C1 segment of cervical spinal cord (tissue), 14 donors: ENCODE data around the gene GLT8D2.
"Not testable (repeated sequence)": the region's sequence is repeated elsewhere in the genome, so short reads cannot be mapped to it uniquely, and the experiment has no call there.

ENCODE experiments used
- DNase-seq, 14 donors: peaks; one replicate each; lab custom pipeline; 2025; lab: John Stamatoyannopoulos, UW

GLT8D2 gene

DNA sequence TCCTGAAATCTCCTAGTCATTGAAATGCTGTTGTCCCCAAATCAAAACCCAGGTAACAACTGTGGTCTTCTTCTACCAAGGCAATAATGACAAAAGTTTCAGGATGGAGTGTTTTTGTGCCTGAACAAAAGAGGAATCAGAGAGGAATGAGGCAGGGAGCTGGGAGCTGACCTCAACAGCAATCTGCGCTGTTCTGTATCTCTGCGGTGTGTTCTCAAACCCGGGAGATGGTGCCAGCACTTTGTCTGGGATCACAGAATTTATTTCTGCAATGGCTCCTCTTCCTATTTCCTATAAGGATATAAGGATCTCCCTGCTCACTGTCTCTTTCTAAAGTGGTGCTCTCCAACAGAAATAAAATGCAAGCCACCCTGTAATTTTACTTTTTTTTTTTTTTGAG lies 449 bp upstream of the GLT8D2 start:
- DNase-seq: no peak

DNA sequence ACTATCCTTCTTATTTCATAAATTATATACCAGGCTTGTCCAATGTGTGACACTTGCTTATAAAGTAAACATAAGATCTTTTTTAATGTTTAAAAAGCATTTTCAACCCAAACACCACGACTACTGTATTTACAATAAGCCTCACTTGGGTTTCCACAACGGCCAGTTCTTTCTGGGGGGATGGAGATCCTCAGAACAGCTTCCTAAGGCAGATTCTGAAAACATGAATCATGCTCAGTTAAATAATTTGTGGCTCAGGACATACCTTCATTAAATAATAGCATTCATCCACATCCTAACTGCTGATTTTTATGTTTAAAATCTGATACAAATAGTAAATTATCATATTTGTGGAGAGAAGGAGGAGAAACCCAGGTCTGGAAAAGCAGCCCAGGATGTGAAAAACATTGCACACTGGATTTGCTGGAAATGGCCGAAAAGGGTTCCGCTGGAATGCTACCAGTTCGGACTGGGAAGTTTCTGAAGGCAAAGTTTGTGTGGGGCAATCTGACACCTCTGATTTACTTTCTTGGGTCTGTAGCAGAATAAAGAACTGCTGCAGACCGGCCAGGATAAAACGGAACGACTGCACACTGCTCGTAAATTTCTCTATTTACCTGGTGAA lies 597 bp downstream of the GLT8D2 start:
- DNase-seq: no peak

DNA sequence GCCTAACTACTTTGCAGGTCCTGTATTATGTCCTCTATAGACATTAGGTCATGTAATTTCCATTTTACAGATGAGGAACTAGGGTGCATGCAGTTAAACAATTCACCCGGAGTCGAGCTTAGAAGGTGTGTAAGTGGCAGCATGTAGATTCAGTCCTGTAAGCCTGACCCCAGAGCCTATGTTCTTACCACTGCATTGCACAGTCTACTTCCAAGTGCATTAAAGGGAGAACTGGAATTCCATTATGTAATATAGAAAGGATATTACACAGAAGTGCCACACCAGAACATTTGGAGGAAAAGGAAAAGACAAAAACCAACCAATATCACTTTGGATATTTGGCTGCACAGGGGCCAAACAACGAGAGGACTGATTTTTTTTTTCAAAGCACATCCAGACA lies 1.2 kb downstream of the GLT8D2 start:
- no peak for DNase-seq

DNA sequence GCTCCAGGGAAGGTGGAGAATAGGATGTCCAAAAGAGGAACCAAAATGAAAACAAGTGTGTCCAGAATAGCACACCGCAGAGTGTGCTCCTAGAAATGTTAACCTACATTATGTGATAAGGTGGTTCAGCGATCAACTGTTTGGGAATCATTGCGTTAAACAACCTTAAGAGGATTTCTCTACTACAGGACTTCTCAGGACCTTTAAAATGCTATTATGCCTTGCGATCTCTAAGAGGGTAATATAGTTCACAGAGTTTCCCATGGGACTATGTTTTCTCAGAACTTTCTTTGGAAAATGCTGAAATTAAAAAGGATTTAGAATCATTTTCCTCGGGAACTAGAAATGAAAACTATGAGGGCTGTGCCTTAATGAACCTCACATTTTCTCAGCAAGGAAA lies 1.8 kb downstream of the GLT8D2 start:
- DNase-seq: no peak

DNA sequence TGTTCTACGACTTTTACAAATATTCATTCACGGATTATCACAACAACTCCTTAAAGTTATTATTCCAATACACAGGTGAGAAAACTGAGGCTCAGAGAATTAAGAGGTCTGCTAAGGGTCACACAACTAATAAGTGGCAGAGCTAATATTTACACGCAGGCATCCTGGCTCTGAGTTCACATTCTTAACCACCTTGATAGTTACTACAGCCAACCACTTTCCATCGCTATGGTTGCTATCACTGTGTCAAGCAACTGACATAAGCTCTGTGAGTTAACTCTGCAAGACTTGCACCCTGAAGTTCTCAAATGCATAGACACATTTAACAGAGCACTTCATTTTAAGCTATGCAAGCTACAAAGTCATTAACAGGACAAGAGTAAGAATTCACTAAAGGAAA lies 3.7 kb downstream of the GLT8D2 start:
- no peak for DNase-seq

DNA sequence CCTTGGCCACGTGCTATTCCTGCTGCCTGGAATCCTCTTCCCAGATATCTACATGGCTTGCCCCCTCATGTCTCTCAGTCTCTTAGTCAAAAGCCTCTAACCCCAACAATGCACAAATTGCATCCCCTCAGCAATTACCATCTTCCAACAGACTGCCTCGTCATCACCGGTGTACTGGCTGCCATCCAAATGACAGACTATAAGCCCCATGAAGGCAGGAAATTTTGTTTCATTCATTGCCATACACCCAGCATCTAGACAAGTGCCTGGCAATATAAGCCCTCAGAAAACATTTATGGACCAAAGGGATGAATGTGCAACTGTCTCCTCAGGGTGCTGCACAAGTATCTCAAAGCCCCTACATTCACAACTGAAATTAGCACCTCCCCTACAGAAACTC lies 5.8 kb downstream of the GLT8D2 start:
- no peak for DNase-seq

DNA sequence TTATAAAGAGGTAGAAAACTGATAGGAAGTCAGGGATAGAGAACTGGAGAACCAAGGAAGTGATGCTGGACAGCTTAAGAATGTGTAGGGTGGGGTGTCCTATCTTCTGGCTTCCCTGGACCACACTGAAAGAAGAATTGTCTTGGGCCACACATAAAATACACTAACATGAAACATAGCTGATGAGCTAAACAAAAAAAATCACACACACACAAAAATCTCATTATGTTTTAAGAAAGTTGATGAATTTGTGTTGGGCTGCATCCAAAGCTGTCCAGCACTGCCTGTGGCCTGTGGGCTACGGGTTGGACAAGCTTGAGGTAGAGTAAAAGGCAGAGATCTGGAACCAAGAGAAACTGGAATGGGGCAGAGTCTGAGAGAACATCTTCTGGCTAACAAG lies 7.4 kb downstream of the GLT8D2 start:
- no peak for DNase-seq

DNA sequence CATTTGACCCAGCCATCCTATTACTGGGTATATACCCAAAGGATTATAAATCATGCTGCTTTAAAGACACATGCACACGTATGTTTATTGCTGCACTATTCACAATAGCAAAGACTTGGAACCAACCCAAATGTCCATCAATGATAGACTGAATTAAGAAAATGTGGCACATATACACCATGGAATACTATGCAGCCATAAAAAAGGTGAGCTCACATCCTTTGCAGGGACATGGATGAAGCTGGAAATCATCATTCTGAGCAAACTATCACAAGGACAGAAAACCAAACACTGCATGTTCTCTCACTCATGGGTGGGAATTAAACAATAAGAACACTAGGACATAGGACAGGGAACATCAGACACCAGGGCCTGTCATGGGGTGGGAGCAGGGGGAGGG lies 10.2 kb downstream of the GLT8D2 start:
- not testable (repeated sequence) for DNase-seq

DNA sequence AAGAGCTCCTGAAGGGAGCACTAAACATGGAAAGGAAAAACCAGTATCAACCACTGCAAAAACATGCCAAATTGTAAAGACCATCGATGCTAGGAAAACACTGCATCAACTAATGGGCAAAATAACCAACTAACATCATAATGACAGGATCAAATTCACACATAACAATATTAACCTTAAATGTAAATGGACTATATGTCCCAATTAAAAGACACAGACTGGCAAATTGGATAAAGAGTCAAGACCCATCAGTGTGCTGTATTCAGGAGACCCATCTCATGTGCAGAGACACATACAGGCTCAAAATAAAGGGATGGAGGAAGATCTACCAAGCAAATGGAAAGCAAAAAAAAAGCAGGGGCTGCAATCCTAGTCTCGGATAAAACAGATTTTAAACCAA lies 13.8 kb downstream of the GLT8D2 start:
- DNase-seq: not testable (repeated sequence)

DNA sequence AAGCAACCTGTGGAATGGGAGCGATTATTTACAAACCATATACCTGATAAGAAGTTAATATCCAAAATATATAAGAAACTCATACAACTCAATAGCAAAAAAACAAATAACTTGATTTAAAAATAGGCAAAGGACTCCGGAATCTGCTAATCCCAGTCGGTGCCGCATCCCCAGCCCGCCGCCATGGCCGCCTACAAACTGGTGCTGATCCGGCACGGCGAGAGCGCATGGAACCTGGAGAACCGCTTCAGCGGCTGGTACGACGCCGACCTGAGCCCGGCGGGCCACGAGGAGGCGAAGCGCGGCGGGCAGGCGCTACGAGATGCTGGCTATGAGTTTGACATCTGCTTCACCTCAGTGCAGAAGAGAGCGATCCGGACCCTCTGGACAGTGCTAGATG lies 19.4 kb downstream of the GLT8D2 start:
- not testable (repeated sequence) for DNase-seq

DNA sequence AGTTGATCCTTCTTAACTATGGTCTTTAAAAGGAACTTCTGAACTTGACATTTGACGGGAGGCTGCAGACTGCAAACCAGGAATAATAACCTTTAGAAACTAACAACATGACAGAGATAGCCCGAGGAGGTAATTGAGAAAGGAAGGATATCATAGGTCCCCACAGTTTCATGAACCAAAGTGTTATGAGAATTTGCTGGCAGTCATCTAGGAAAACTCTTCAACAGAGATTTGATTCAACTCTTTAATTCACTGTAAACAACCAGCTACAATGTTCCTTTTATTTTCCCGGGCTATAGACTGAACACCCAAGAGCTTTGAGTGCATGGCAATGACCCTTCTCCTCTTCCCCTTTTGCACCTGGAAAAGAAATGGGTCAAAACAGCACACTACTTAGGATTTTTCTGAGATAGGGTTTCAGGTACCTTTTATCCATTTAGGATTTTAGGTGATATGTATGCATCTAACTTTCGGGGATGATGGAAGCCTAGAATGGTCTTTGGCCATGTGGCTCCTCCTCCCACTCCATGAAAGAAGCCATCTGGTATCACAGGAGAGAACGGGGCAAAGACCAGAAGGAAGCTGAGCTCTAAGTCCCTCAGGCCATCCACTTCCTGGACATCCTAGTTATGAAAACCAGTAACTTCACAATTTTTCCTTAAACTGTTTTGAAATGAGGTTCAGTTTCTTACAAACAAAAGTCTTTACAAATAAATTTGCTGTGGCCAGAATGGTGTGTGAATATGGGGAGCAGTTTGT lies 23.0 kb downstream of the GLT8D2 start:
- DNase-seq: no peak

DNA sequence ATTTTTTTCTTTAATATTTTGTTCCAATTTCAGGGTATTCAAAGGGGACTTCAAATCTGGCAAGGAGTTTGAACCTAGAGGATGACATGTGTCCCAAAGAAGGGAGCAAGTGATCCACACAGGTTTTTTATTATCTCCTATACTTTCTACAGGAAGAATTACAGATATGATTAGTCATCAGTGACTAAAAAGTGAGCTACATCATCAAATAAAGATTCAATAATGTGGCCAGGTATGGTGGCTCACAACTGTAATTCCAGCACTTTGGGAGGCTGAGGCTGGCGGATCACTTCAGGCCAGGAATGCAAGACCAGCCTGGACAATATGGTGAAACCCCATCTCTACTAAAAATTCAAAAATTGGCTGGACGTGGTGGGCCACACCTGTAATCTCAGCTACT lies 24.2 kb downstream of the GLT8D2 start:
- DNase-seq: no peak

DNA sequence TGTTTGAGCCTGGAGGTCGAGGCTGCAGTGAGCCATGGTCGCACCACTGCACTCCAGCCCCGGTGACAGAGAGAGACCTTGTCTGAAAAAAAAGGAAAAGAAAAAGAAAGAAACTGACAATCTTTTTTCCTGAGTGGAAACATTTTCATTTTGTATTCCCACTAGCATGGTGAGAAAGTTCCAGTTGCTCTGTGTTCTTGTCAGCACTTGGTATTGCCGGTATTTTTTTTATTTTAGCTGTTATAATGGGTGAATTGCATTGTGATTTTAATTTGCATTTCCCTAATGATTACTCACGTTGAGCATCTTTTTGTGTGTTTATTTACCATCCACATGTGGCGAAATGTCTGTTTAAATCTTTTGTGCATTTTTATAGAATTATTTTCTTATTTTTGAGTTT lies 25.6 kb downstream of the GLT8D2 start:
- DNase-seq: no peak

DNA sequence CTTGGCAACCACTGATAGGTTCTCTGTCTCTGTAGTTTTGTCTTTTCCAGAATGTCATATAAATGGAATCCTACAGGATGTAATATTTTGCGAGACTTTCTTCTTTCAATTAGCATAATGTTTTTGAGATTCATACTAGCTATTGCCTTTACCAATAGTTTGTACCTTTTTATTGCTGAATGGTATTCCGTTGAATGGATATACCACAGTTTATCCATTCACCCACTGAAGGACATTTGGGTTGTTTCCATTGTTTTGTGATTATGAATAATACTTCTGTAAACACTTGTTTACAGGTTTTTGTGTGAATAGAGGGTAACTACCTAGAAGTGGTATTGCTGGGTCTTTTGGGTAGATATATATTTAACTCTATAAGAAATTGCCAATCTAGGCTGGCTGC lies 26.3 kb downstream of the GLT8D2 start:
- DNase-seq: no peak

DNA sequence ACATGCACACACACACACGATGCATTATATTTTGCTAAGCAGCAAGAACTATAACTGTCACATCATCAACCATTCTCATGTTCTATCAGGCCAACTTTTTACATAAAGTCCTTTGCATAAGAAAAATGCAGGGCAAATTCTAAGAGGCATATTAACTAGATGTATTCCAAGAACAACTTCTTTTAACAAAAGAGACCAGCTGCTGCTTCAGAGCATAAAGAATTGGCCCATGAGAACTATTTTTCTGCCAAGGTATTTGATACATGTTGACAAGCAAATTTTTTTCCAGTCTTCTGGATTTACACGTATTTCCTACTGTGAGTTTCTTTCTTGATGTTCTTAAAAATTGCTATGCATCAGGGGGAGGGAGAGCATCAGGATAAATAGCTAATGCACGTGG lies 27.2 kb downstream of the GLT8D2 start:
- no peak for DNase-seq

DNA sequence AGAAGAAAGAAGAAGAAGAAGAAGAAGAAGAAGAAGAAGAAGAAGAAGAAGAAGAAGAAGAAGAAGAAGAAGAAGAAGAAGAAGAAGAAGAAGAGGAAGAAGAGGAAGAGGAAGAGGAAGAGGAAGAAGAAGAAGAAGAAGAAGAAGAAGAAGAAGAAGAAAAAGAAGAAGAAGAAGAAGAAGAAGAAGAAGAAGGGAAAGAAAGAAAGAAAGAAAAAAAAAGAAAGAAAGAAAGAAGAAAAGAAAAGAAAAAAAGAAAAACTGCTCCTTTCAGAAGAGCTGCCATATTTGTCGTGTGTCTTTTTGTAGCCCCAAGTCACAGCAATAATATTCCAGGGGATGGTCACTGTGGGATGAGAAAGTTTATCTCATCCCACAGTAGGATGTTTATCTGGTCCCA lies 28.1 kb downstream of the GLT8D2 start:
- not testable (repeated sequence) for DNase-seq

DNA sequence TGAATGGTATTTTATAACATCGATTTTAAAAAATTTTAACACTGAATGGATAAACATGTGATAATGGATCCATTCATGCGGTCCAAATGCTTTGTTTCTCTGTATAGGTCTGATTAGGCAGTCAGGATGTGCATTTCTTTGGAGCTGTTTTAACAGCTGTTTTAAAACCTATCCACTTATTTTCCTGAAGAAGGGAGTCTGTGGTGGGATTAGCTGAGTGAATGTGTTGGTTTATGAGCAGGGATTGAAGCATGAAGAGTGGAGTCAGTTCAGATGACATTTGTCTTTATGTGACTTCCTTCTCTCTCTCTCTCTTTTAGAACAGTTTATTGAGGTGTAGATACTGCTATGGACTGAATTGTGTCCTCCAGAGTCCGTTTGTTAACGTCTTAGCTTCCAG lies 37.7 kb downstream of the GLT8D2 start:
- DNase-seq: no peak

DNA sequence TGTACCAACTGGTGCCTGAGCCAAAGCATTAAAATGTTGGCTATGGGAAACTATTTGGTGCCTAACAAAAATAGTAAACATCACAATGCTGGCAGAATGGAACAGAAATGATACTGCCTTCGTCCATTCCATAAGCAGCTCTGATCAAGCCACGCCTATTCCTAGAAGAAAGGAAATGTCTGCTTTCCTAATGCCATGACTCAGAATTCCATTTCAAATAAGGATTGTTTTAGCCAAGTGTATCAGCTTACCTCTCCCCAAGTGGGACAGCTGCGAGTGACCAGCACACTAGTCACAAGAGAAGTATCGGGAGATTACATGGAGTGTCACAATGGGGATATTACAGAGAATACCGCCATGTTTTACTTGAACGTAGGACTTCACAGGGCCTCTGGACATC lies 38.7 kb downstream of the GLT8D2 start:
- DNase-seq: no peak

DNA sequence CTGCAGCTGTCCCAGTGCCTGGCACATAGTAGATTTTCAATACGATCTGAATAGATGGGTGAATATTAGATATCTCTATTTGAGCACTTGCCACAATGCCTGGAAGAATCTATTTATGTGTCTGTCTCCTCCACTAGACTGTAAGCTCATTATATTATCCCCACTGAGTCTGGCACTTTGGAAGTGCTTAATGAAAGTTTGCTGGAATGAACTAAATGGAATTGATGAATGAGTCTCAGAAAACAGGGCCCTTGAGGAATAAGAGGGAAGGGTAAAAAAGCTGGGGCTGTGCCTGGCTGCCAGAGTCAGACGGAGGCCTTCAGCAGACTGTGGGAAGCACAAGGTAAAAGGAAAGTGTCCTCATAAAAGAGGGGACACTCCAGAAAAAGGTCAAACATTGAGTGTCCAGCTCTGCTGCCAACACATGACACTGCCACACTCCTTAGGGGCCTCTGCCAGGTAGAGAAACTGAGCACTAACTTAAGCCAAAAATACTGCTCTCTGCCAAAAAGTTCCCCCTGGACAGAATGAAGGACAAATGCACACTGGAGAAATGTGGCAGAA lies 39.3 kb downstream of the GLT8D2 start:
- DNase-seq: peak in 1 of 14 donors; percentile 1

DNA sequence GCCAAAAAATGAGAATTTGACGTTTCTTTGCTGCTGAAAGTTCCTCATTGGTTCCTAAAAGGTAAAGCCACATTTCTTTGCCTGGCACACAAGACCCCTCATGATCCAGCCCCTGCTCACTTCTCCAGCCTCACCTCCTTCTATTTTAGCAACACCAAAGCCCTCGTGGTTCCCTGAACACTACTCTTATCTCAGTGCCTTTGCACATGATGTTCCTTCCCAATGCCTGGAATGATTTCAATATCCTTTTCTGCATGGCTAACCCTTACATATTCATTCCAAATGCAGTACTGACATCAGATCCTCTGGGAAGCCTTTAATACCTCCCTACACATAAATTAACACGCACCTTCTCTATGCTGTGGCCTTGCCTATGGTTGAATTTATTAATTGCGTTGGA lies 39.9 kb downstream of the GLT8D2 start:
- DNase-seq: no peak

DNA sequence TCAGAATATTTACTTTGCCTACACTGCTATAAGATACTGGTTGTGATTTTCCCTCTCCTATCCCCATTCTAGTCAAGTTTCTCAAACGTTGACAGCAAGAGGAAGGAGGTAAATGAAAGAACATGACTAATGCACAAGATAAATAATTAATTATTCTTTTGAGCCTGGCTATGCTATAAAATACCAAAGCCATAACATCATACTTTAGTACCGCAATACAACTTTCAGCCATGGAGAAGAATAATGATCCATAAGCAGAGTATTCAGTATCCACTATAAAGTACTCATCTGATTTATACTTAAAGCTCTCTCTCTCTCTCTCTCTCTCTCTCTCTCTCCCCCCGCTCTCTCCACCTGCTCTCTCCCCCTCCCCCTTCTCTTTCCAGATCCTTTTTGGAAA lies 43.1 kb downstream of the GLT8D2 start:
- no peak for DNase-seq

DNA sequence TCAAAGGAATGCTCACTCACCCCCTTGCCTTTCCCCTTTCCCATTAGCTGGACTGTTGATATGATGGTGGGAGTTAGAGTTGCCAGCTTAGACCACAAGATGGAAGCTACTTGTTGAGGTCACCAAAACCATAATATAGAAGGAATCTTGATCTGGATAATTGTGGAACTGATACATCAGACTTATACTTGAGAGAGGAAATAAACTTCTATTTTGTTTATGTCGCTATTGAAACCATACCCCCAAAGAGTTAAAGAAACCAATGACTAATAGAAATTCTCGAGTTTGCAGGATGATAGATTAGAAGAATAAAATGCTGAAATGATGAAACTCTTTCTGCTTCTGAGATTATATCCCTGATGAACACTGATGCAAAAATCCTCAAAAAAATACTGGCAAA lies 46.4 kb downstream of the GLT8D2 start:
- DNase-seq: no peak

DNA sequence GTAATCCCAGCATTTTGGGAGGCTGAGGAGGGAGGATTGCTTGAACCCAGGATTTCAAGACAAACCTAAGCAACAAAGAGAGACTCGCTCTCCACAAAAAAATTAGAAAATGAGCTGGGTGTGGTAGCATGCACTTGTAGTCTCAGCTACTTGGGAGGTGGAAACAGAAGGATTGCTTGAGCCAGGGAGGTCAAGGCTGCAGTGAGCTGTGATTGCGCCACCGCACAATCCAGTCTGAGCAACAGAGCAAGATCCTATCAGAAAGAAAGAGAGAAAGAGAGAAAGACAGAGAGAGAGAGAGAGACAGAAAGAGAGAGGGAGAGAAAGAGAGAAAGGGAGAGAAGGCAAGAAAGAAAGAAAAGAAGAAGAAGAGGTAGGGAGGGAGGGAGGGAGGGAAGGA lies 47.3 kb downstream of the GLT8D2 start:
- no peak for DNase-seq
